ENCODE measurements around the gene HBE1. TPM values are rescaled to one million over a fixed set of nuclear protein-coding genes. Genes with fewer than 3 reads are reported as not detected.
"Not testable (repeated sequence)": the region's sequence is repeated elsewhere in the genome, so short reads cannot be mapped to it uniquely, and the experiment has no call there.

Gene HBE1
- total and polyA plus RNA-seq, 9 donors: 0.38 to 2.2 (median 0.62) TPM; not detected in 5

DNA sequence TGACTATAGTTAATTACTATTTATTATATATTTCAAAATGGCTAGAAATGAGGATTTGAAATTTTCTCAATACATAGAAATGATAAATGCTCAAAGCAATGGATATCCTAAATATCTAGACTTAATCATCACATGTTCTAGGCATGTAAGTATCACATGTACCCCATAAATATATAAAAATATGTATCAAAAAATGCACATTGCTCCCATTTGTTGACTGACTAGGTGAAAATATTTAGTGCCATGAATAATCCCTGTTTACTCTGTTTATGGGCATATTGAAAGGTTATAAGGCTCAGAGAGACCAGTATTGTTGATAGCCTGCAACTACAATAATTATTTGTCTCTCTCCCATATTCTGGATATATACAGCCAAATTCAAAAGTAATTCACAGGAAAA, 3.1 kb downstream of the HBE1 start:
- Histone ChIP-seq H3K9me3 (no peaks in the 10 kb centered on the region), H3K4me1 (ENCODE audit: insufficient read depth) (no peaks in the 10 kb centered on the region), H3K27me3 (no peaks in the 10 kb centered on the region), H3K36me3 (no peaks in the 10 kb centered on the region), H3K4me3 (no peak overlapping the region), H3K27ac (no peak overlapping the region)
- TF ChIP-seq EP300 (IDR thresholded peaks at IDR 0.05): no peak
- no peak for TF ChIP-seq POLR2A (IDR thresholded peaks at IDR 0.05)
- TF ChIP-seq CTCF (IDR thresholded peaks at IDR 0.05): no peak
- DNase-seq: no peak
- intact Hi-C loops (cut with DNase I): no loop called here

GRCh38 chr11:5265832-5266231, 3.9 kb downstream of the HBE1 start:
- intact Hi-C loops (cut with DNase I): no loop called here
- no peak overlapping the region for H3K4me3 ChIP-seq
- no peak for DNase-seq
- H3K27me3 ChIP-seq: no peaks in the 10 kb centered on the region
- H3K36me3 ChIP-seq: no peaks in the 10 kb centered on the region
- no peaks in the 10 kb centered on the region for H3K9me3 ChIP-seq
- no peak overlapping the region for H3K27ac ChIP-seq
- H3K4me1 ChIP-seq (ENCODE audit: insufficient read depth): no peaks in the 10 kb centered on the region
- TF ChIP-seq CTCF (IDR thresholded peaks at IDR 0.05): no peak
- no peak for TF ChIP-seq EP300 (IDR thresholded peaks at IDR 0.05)
- no peak for TF ChIP-seq POLR2A (IDR thresholded peaks at IDR 0.05)
- 40 to 58% (median 42%) methylated on average over 2 of the region's 2 CpGs for WGBS, 3 donors

- DNase-seq: no peak
- no peak overlapping the region for H3K27ac ChIP-seq
- intact Hi-C loops (cut with DNase I): no loop called here
- H3K9me3 ChIP-seq: no peaks in the 10 kb centered on the region
- 58 to 63% (median 61%) methylated on average over 7 of the region's 7 CpGs for WGBS, 3 donors
- H3K4me1 ChIP-seq (ENCODE audit: insufficient read depth): no peaks in the 10 kb centered on the region
- H3K4me3 ChIP-seq: no peak overlapping the region
- no peaks in the 10 kb centered on the region for H3K36me3 ChIP-seq
- H3K27me3 ChIP-seq: no peaks in the 10 kb centered on the region
- TF ChIP-seq POLR2A (IDR thresholded peaks at IDR 0.05) (no peak), EP300 (IDR thresholded peaks at IDR 0.05) (no peak), CTCF (IDR thresholded peaks at IDR 0.05) (no peak)
These were observed 11.0 kb downstream of the HBE1 start for GRCh38 chr11:5258543-5259262.

DNA sequence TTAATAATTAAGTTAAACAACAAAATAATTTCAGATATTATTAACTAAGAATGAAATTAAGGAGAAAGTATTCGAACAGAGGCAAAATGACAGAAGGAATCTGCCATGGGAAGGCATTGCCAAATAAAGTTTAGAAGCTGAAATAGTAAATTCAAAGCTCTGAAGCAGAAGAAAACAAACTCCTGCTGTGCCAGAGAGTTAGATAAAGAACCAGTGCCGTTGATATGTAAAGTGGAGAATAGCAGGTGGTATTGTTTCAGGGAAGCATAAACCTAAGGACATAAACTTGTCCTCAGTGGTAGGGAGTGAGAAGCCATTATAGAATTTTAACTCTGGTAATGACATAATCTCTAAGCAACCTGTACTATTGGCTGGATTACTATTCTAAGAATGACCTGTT, 12.4 kb downstream of the HBE1 start:
- no peaks in the 10 kb centered on the region for H3K36me3 ChIP-seq
- no peak overlapping the region for H3K27ac ChIP-seq
- TF ChIP-seq POLR2A (IDR thresholded peaks at IDR 0.05) (no peak), EP300 (IDR thresholded peaks at IDR 0.05) (no peak), CTCF (IDR thresholded peaks at IDR 0.05) (no peak)
- 16 to 27% (median 19%) methylated on average over 2 of the region's 2 CpGs for WGBS, 3 donors
- intact Hi-C loops (cut with DNase I): no loop called here
- H3K4me1 ChIP-seq (ENCODE audit: insufficient read depth): no peaks in the 10 kb centered on the region
- H3K27me3 ChIP-seq: no peaks in the 10 kb centered on the region
- H3K4me3 ChIP-seq: no peak overlapping the region
- H3K9me3 ChIP-seq: no peaks in the 10 kb centered on the region
- DNase-seq: no peak

DNA sequence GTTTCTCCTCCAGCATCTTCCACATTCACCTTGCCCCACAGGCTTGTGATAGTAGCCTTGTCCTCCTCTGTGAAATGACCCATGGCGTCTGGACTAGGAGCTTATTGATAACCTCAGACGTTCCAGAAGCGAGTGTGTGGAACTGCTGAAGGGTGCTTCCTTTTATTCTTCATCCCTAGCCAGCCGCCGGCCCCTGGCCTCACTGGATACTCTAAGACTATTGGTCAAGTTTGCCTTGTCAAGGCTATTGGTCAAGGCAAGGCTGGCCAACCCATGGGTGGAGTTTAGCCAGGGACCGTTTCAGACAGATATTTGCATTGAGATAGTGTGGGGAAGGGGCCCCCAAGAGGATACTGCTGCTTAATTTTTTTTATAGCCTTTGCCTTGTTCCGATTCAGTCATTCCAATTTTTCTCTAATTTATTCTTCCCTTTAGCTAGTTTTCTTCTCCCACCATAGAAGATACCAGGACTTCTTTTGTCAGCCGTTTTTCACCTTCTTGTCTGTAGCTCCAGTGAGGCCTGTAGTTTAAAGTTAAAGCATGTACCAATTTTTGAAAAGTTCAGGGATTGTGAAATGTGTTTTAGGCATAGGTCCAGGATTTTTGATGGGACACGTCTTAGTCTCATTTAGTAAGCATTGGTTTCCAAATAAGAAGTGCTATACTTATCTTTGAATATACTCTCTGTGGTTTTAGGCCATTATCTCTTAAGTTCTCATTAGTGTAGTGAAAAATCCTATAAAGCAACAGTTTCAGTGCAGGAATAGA, 14.9 kb downstream of the HBE1 start, which contains the start of gene HBG2:
Gene HBG2, minus strand, starts transcription at position 136 of the 768 bp plus-strand sequence. Its CDS starts 53 bp downstream, at position 83.
- H3K27ac ChIP-seq; H3K27me3 ChIP-seq; H3K4me1 ChIP-seq (ENCODE audit: insufficient read depth); H3K4me3 ChIP-seq; H3K36me3 ChIP-seq; intact Hi-C loops (cut with DNase I); H3K9me3 ChIP-seq; DNase-seq: not testable (repeated sequence)
- WGBS, 3 donors: 23 to 38% (median 25%) methylated on average over 4 of the region's 9 CpGs

DNA sequence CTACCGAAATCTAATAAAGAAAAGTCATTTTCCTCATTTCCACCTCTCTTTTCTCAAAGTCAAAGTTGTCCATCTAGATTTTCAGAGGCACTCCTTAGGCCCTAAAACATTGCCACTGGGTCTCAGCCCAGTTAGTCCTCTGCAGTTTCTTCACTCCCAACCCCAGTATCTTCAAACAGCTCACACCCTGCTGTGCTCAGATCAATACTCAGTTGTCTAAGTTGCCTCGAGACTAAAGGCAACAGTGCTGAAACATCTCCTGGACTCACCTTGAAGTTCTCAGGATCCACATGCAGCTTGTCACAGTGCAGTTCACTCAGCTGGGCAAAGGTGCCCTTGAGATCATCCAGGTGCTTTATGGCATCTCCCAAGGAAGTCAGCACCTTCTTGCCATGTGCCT, 15.7 kb downstream of the HBE1 start:
- H3K36me3 ChIP-seq; H3K4me3 ChIP-seq; intact Hi-C loops (cut with DNase I); H3K27ac ChIP-seq; H3K9me3 ChIP-seq; H3K27me3 ChIP-seq; DNase-seq; H3K4me1 ChIP-seq (ENCODE audit: insufficient read depth): not testable (repeated sequence)
- 77 to 85% (median 84%) methylated on average over 2 of the region's 2 CpGs for whole genome bisulfite sequencing, 3 donors

DNA sequence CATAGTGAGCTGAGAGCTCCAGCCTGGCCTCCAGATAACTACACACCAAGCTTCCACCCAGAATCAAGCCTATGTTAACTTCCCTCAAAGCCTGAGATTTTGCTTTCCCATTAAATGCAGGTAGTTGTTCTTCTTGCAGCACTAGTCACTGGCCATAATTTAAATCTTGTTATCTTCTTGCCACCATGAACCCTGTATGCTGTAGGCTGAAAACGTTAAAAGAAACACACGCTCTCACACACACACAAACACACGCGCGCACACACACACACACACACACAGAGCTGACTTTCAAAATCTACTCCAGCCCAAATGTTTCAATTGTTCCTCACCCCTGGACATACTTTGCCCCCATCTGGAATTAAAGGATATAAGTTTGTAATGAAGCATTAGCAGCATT, 16.3 kb downstream of the HBE1 start:
- intact Hi-C loops (cut with DNase I); H3K27me3 ChIP-seq; H3K4me3 ChIP-seq; H3K36me3 ChIP-seq; DNase-seq; H3K9me3 ChIP-seq; H3K4me1 ChIP-seq (ENCODE audit: insufficient read depth); H3K27ac ChIP-seq: not testable (repeated sequence)
- WGBS, 3 donors: 43 to 84% (median 50%) methylated on average over 5 of the region's 5 CpGs
